Smooth muscle cell (in vitro differentiated cells): ENCODE results near the gene MTNR1B. TPM values are rescaled to one million over a fixed set of nuclear protein-coding genes. Genes with fewer than 3 reads are reported as not detected.

Experiments
- DNase-seq: peaks from one replicate; lab custom pipeline; 2025; ENCODE audit not compliant: unreplicated experiment; lab: John Stamatoyannopoulos, UW
- H2AFZ ChIP-seq: fragments of 200-600 bp; sonication (generic); 2 replicates; pipeline ENCODE4 v1.6.0; 2016; ENCODE audit warnings: antibody characterized with exemption, low read depth, mild to moderate bottlenecking
- H3F3A ChIP-seq: fragments of 200-600 bp; sonication (generic); 2 replicates; pipeline ENCODE4 v1.6.0; 2017; ENCODE audit warnings: antibody characterized with exemption, low read depth
- H3K27ac ChIP-seq: fragments of 200-600 bp; sonication (generic); 2 replicates; pipeline ENCODE4 v1.5.1; 2016; ENCODE audit warnings: low read depth, mild to moderate bottlenecking
- H3K27me3 ChIP-seq: fragments of 200-600 bp; sonication (generic); 2 replicates; pipeline ENCODE4 v1.6.1; 2016; ENCODE audit warnings: low read depth, mild to moderate bottlenecking
- H3K36me3 ChIP-seq: fragments of 200-600 bp; sonication (generic); 2 replicates; pipeline ENCODE4 v1.5.1; 2016; ENCODE audit warnings: low read depth
- H3K4me1 ChIP-seq: fragments of 200-600 bp; sonication (generic); 2 replicates; pipeline ENCODE4 v1.5.1; 2016; ENCODE audit warnings: low read depth
- H3K4me2 ChIP-seq: fragments of 200-600 bp; sonication (generic); 2 replicates; pipeline ENCODE4 v1.6.0; 2016; ENCODE audit warnings: mild to moderate bottlenecking
- H3K4me3 ChIP-seq: fragments of 200-600 bp; sonication (generic); 2 replicates; pipeline ENCODE4 v1.5.1; 2016; ENCODE audit warnings: mild to moderate bottlenecking
- H3K79me2 ChIP-seq: fragments of 200-600 bp; sonication (generic); 2 replicates; pipeline ENCODE4 v1.6.0; 2016; ENCODE audit warnings: low read depth, mild to moderate bottlenecking
- H3K9ac ChIP-seq: fragments of 200-600 bp; sonication (generic); 2 replicates; pipeline ENCODE4 v1.6.0; 2016; ENCODE audit warnings: low read depth
- H3K9me3 ChIP-seq: fragments of 200-600 bp; sonication (generic); replicated peaks from 2 replicates; pipeline ENCODE4 v1.5.1; 2016; ENCODE audit warnings: low read depth
- H4K20me1 ChIP-seq: fragments of 200-600 bp; sonication (generic); 2 replicates; pipeline ENCODE4 v1.6.0; 2016; ENCODE audit warnings: low read depth
- WGBS: methylation state at CpG from one replicate; pipeline ENCODE4 v1.1.7; 2016; ENCODE audit warnings: low lambda C conversion rate; 5-methylcytosine and 5-hydroxymethylcytosine counted together
- polyA plus RNA-seq: library from polyadenylated mRNA; unstranded; fragments of >200 nt; fragmentation: Nextera tagmentation; extraction: Ambion mirVana; gene quantifications from 2 replicates; pipeline ENCODE4 v1.2.1, GENCODE V29; 2016
- total RNA-seq: library from RNA; depleted of rRNA; stranded (reverse); fragments of >200 nt; gene quantifications from 2 replicates; pipeline ENCODE4 v1.2.3, GENCODE V29; 2014
- TF ChIP-seq, protein P1 (sequence below): fragments of 200-600 bp; sonication (generic); IDR thresholded peaks from 2 replicates; pipeline ENCODE4 v1.5.1; 2017; ENCODE audit warnings: borderline replicate concordance, mild to moderate bottlenecking, antibody characterized with exemption; ENCODE audit not compliant: insufficient read depth, poor library complexity, severe bottlenecking

Gene MTNR1B
- total and polyA plus RNA-seq, 2 experiments from 2014 or later = not detected

DNA sequence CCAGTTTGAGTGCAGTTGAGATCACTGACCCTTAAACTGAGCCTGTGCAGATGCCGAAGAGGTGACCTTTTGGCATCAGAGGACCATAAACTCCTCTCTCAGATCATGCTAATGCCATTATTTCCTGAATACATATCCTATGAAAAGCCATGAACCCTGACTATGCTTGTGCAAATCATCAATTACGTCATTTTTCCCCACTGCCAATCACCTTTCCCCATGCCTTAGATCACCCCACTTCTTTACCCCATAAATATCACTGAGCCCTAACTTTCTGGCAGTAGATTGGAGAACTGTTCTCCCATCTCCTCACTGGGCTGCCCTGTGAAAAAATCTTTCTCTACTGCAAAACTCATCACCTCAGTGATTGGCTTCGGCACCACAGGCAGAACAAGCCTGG lies 32.9 kb downstream of the MTNR1B start:
- Histone ChIP-seq H3K36me3 (no peaks in the 10 kb centered on the region), H3K4me3 (no peak overlapping the region), H3K4me2 (no peak overlapping the region), H4K20me1 (no peaks in the 10 kb centered on the region), H3K79me2 (no peaks in the 10 kb centered on the region), H3F3A (peaks cover 8% of the 10 kb centered on the region), H3K27me3 (no peaks in the 10 kb centered on the region), H3K27ac (no peak overlapping the region), H3K9ac (no peak overlapping the region), H3K9me3 (no peaks in the 10 kb centered on the region), H2AFZ (no peak overlapping the region), H3K4me1 (no peaks in the 10 kb centered on the region)
- DNase-seq = no peak
- TF ChIP-seq, protein P1, sequence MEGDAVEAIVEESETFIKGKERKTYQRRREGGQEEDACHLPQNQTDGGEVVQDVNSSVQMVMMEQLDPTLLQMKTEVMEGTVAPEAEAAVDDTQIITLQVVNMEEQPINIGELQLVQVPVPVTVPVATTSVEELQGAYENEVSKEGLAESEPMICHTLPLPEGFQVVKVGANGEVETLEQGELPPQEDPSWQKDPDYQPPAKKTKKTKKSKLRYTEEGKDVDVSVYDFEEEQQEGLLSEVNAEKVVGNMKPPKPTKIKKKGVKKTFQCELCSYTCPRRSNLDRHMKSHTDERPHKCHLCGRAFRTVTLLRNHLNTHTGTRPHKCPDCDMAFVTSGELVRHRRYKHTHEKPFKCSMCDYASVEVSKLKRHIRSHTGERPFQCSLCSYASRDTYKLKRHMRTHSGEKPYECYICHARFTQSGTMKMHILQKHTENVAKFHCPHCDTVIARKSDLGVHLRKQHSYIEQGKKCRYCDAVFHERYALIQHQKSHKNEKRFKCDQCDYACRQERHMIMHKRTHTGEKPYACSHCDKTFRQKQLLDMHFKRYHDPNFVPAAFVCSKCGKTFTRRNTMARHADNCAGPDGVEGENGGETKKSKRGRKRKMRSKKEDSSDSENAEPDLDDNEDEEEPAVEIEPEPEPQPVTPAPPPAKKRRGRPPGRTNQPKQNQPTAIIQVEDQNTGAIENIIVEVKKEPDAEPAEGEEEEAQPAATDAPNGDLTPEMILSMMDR = no peak
- 93% methylated on average over 3 of the region's 3 CpGs for WGBS

DNA sequence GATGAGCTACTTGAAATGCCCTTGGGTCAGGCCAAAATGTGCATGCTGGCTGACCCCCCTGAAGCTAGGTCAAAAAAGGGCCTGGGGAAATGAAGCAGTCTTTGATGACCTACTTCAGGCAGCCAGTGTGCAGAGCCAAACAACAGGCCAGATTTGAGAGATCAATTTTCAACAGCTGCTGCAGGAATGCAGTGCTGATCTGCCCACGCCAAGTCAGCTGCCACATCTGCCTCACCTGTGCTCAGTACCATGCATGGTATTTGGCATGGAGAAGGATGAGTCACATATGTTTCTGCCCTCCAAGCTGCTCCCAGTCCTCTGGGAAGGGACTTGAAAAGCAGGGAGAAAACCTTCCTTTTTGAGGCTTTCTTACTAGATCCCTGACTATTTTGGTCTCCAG lies 35.8 kb downstream of the MTNR1B start:
- H2AFZ ChIP-seq = no peak overlapping the region

DNA sequence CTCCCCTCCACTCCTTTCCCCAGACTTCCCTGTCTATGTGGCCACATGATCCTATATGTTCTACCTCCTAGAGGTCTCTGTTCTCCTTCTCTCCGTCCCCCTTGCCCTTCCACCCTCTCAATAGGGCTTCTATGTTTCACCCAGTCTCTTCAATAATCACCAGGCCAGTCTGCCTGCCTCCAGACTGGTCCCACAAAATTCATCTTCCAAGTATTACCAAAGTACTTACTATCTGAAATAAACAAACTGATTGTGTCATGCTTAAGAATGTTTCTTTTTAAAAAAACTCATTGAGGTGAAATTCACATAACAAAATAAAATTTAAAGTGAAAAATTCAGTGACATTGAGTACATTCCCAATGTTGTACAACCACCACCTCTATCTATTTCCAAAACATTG lies 44.2 kb downstream of the MTNR1B start:
- 80% methylated on average over 1 of the region's 1 CpG for WGBS
- DNase-seq = no peak
- Histone ChIP-seq H3F3A (no peaks in the 10 kb centered on the region), H3K79me2 (no peaks in the 10 kb centered on the region), H3K4me3 (no peak overlapping the region), H3K27ac (no peak overlapping the region), H2AFZ (no peak overlapping the region), H4K20me1 (no peaks in the 10 kb centered on the region), H3K4me1 (no peaks in the 10 kb centered on the region), H3K27me3 (no peaks in the 10 kb centered on the region), H3K36me3 (no peaks in the 10 kb centered on the region), H3K9ac (no peak overlapping the region), H3K9me3 (no peaks in the 10 kb centered on the region), H3K4me2 (no peak overlapping the region)
- TF ChIP-seq, protein P1 = no peak

More for the DNA sequence above, 35.8 kb downstream of the MTNR1B start:
- H3K9me3 ChIP-seq = no peaks in the 10 kb centered on the region
- H4K20me1 ChIP-seq = no peaks in the 10 kb centered on the region
- H3F3A ChIP-seq = peaks cover 8% of the 10 kb centered on the region
- no peaks in the 10 kb centered on the region for H3K36me3 ChIP-seq
- H3K27me3 ChIP-seq = no peaks in the 10 kb centered on the region
- no peak for DNase-seq
- H3K9ac ChIP-seq = no peak overlapping the region
- no peaks in the 10 kb centered on the region for H3K79me2 ChIP-seq
- H3K4me2 ChIP-seq = no peak overlapping the region
- TF ChIP-seq, protein P1 = no peak
- 70% methylated on average over 1 of the region's 1 CpG for WGBS
- no peak overlapping the region for H3K4me3 ChIP-seq
- H3K4me1 ChIP-seq = no peaks in the 10 kb centered on the region
- H3K27ac ChIP-seq = no peak overlapping the region

DNA sequence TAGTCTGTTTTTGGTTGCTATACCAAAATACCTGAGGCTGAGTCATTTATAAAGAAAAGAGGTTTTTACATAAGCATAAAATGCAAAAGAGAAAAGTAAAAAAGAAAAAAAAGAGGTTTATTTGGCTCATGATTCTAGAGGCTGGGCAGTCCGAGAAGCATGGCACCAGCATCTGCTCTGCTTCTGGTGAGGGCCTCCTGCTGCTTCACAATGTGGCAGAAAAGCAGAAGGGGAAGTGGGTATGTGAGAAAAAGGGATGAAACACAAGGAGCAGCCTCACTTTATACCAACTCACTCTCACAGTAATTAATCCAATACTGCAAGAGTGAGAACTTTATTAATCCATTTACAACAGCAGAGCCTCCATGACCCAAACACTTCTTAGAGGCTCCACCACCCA lies 47.1 kb downstream of the MTNR1B start:
- 88% methylated on average over 1 of the region's 1 CpG for WGBS
- Histone ChIP-seq H2AFZ (no peak overlapping the region), H3K4me2 (no peak overlapping the region), H3K9me3 (no peaks in the 10 kb centered on the region), H3K27ac (no peak overlapping the region), H3K4me1 (peaks cover 12% of the 10 kb centered on the region), H3K4me3 (no peak overlapping the region), H3K27me3 (no peaks in the 10 kb centered on the region), H3K36me3 (no peaks in the 10 kb centered on the region), H3K9ac (no peak overlapping the region), H3F3A (peaks cover 6% of the 10 kb centered on the region), H4K20me1 (no peaks in the 10 kb centered on the region), H3K79me2 (no peaks in the 10 kb centered on the region)
- TF ChIP-seq, protein P1 = no peak
- no peak for DNase-seq
